HG03571 (cell line): Measurements from ENCODE around the gene SLC9A6.
"Not testable (repeated sequence)": the region's sequence is repeated elsewhere in the genome, so short reads cannot be mapped to it uniquely, and the experiment has no call there.

Source experiments
- ATAC-seq: cut with Tn5 transposase; IDR thresholded peaks from one replicate; pipeline ENCODE4 v1.9.1; 2021; ENCODE audit not compliant: unreplicated experiment

SLC9A6 gene

DNA sequence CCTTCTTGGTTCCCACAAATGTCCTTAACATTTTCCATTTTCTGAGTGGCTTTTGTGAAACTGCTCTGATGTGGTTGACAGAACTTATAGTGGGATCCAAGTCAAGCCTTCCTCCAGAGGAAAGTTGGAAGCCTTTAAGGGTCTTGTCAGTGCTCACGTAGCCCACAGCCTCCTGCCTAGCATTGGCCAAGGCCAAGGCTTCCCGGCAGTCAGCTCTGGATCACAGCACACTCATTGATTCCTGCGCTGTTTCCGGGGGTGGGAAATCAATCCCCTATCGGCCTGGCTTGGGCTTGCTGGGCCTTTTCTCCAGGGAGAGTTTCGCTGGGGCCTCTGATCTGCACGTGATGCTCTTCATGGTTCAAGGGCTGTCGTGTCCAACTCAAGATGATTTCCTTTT lies 76.1 kb downstream of the SLC9A6 start:
- ATAC-seq = no peak

GRCh38 chrX:136061696-136062095 lies 76.5 kb downstream of the SLC9A6 start:
- ATAC-seq = no peak

GRCh38 chrX:136063340-136064079 lies 78.3 kb downstream of the SLC9A6 start:
- ATAC-seq = no peak

DNA sequence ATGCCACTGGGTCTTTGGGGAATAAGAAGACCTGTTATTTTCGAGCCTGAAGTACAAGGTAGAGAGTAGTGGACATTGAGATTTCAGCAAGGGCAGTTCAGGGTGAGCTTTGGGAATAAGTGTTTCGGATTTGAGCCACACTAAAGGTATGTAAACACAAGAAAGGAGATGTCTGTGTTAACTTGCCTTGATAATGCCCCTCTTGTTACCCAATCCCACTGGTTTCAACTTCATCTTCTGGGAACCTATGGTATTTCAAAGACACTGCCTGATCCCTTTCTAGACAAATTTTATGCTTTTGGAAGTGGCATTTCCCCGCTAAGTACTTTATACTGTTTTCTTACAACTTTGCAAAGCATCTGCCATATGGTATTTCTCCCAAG lies 79.4 kb downstream of the SLC9A6 start:
- no peak for ATAC-seq

- ATAC-seq = no peak
These were observed 79.9 kb downstream of the SLC9A6 start for GRCh38 chrX:136065044-136065671.

DNA sequence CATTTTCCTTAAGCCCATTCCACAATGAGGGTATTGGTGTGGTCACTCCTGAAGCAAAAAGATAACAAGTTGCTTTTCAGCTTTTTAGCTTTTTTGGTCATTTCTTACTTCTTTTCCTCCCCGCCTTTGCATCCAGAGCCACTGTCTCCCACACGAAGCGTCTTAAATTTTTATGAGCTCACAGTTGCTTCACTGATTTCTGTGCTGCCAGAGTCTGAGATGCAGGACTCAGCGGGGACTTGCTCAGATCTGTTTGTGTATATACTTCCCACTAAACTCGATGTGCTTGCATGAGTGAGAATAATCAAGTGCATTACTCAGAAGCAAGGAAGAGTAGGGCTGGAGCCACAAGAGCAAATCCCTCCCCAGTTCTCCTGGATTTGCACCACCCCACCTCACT lies 81.9 kb downstream of the SLC9A6 start:
- ATAC-seq = no peak

- no peak for ATAC-seq
These were observed 82.7 kb downstream of the SLC9A6 start for GRCh38 chrX:136067966-136068365.

DNA sequence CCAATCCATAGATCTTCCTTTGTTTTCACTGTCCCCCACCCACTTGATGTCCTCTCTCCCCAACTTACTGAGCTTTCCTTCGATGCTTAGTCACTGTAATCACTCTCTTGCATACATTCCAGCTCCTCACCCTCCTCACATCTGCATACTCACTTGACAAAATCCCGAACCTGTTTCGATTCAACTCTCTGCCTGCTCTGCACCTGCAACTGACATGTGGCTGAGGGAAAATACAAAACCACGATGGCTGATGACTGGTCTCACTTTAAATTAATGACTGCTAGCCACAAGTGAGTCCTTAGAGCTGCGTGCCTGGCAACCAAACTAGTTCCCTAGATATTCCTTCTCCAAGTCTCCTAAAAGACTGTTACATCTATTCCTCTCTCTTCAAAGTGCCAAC lies 91.7 kb downstream of the SLC9A6 start:
- no peak for ATAC-seq

DNA sequence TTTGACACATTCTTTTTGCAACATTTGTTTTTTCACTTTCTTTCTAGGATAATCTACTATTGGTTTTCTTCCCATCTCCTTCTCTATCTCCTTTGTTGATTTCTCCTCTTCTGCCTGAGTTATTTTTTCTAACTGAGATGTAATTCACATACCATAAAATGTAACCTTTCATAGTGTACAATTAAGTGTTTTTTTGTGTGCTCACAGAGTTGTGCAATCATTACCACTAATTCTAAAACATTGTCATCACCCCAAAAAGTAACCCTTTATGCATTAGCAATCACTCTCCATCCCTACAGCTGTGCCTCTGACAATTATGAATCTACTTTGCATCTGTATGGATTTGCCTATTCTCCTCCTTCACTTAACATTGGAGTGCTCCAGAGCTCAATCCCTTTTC lies 95.5 kb downstream of the SLC9A6 start:
- ATAC-seq = no peak

- no peak for ATAC-seq
These were observed 101.3 kb downstream of the SLC9A6 start for GRCh38 chrX:136086521-136086920.

- not testable (repeated sequence) for ATAC-seq
These were observed 106.7 kb downstream of the SLC9A6 start for GRCh38 chrX:136091898-136092297.

DNA sequence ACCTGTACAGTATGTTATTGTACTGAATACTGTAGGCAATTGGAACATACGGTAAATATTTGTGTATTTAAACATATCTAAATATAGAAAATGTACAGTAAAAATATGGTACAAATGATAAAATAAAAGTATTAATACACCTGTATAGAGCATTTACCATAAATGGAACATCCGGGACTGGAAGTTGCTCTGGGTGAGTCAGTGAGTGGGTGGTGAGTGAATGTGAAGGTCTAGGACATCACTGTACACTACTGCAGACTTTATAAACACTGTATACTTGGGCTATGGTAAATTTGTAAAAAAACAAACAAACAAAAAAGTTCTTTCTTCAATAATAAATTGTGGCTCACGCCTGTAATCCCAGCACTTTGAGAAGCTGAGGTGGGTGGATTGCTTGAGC lies 109.7 kb downstream of the SLC9A6 start:
- no peak for ATAC-seq
